Measurements from ENCODE around the gene FSD1L.

Gene FSD1L

DNA sequence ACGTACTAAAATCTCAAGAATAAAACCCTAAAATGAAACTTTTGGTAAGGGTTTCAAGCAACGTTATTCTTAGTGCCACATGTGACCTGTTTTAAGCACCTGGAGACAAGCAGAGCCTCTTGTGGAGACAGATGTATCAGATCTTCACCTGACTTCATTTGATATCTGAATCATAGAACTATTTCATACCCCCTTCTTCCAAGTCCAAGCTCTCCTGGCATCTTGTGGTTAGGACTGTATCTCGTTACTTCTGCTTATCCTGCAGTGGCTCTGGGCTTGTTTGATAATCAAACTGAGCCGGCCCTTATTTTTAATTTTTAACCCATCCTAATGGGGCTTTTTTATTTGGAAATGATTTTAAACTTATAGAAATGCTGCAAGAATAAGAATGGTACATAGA is 11.1 kb upstream of the FSD1L start:
- no peak for DNase-seq

DNA sequence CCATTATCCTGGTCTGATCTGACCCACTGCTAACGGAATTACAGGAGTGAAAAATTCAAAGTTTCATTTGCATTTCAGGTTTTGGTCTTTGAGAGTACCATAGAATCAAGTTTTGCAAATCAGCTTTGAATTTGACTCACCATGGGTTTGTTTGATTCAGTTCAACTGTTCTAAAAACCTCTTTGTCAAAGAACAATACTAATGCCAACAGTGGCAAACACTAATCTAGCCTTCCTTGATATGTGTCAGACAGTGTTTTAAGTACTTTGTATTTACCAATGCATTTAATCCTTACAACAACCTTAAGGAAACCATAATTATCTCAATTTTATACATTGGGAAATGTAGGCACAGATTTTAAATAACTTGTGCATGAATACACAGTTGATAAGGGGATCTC is 10.1 kb upstream of the FSD1L start:
- no peak for DNase-seq

DNA sequence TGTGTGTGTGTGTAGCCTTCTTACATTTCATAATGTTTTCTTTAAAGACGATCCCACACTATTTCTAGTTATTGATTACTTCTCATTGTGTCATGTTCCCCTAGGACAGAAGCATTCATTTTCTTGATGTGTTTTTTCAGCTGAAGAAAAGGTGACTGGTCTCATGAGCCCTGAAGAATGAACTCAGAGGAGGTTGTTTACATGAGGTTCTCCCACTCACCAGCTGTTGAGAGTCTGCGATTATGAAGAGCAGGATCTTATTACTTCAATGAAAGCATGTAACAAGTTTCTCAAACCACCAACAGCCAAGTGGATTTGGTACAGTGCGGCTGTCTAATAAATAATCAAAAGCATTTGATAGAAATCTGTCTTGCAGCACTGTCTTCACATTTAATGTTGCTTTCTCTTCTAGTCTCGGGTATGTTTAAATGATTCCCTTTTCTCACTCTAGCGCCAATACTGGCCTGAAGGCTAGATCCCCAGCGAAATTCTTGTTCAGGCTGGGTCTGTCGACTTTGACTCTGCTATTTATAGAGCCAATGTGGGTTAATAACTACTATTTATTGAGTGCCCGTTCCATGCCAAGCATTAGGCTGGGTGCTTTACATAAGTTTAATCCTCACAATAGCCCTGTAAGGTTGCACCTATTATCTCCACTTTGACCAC is 9.6 kb upstream of the FSD1L start:
- DNase-seq = peak; percentile 83

DNA sequence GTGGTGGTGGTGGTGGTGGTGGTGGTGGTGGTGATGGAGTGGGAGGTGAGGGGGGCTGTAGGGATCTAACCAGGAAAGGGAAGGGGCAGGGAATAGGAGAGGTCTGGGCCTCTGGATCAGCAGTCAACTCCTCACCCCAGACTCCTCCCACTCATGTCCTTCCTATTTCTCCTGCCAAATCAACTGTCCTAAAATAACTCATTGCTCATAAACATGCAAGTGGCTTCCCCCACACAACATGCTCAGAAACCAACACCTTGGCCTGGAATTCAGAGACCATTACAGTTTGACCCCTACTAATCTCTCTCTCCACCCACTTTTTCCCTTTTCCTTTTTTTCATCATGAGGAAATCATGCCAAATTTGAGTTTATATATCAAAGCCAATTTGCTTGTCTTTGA is 8.4 kb upstream of the FSD1L start:
- no peak for DNase-seq

DNA sequence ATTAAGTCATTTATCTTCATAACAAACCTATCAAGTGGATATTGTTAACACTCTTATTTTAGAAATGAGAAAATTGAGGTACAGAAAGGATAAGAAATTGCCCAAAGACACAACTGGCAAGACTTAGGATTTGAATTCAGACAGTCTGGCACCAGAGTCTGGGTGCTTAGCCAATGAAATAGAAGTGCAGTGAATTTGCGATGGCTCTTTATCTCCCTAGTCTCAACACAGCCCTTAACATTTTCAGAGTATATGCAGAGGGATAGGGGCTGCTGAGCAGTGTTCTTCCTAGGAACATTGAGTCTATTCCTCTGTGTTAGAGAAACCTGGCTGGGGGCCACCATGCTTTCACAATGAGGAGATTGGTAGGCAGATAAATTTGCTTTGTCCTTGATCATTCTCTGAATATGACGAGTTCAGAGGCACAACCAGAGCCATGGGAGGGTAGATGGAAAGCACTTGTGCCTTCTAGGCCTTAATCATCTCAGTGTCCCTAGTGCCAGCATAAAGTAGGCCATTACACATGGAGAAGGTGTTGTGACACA is 6.1 kb upstream of the FSD1L start:
- no peak for DNase-seq

- no peak for DNase-seq
These were observed 4.7 kb upstream of the FSD1L start for GRCh38 chr9:105443121-105443520.

- no peak for DNase-seq
These were observed 3.7 kb upstream of the FSD1L start for GRCh38 chr9:105444130-105444529.

DNA sequence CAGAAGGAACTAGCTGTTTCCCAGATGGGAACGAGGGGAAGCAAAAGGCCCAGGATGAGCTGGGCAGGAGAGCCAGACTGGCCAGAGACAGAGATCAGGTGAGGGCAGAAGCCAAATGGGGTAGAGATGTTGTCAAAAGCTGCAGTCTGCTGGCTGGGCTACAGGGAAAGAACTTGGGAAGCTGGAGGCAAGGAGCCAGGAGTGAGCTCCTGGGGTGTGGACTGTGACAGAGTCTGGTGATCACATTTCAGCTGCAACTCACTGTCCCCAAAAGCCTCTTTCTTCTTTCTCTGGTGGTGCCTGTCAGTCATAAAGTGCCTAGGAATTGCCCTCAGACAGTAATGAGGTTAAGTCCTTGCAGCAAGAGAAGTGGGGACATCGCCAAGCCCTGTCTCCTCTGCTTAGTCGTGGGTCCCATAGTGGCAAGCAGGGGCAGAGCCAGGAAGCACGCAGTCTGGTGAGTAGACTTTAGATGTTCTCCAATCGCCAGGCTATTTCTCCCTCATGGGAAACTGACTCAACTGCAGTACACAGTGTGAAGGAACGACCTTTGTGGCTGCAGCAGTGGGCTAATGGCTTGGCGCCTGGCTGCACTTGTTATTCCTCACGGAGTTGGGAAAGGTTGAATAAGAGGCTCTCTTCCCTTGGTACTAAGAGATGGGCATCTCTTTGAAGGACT is 2.5 kb upstream of the FSD1L start:
- DNase-seq = no peak

GRCh38 chr9:105447386-105447813 is 434 bp upstream of the FSD1L start:
- no peak for DNase-seq

- DNase-seq = no peak
These were observed 1.2 kb downstream of the FSD1L start for GRCh38 chr9:105449081-105449480.

DNA sequence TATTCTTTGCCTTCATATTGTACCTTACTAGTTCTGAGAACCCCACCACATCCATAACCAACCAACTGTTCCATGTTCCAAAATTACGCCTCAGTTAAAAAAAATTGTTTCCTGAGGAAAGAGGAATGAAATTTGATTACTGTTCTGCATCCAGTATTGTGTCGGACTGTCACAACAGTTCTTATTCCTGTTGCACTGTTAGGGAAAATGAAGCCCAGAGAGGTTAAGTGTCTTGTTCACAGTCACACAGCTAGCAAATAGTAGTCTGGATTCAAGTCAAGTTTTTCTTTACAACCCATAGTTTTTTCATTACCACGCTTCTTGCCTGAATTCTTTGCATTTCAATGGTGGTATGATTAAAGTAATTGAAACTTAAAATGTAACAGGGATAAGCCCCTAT is 4.4 kb downstream of the FSD1L start:
- no peak for DNase-seq

DNA sequence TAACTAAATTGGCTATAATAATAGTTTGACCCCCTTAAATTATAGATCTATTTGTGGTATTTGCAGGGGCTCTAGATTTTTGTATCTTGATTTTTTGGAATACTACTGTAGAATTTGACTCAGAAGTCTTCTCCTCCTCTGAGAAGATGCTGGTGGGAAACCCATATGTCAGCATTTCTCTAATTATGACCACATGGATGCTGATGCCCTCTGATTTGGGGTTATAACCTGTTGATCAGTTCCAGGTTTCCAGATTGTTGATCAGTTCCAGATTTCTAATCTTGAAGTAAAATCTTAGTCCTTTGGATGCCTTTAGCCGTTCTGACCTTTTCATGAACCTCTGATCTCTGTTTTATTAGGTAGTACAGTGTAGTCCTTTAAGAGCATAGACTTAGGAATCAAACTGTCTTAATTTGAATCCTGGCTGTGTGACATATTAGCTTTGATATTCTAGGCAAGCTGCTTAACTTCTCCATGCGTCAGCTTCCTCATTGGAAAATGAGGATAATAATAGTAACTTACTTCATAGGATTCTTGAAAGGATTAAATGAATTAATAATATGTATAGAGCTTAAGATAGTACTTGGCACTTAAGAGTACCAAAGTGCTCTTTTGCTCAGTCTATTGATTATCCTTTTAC is 8.1 kb downstream of the FSD1L start:
- no peak for DNase-seq

DNA sequence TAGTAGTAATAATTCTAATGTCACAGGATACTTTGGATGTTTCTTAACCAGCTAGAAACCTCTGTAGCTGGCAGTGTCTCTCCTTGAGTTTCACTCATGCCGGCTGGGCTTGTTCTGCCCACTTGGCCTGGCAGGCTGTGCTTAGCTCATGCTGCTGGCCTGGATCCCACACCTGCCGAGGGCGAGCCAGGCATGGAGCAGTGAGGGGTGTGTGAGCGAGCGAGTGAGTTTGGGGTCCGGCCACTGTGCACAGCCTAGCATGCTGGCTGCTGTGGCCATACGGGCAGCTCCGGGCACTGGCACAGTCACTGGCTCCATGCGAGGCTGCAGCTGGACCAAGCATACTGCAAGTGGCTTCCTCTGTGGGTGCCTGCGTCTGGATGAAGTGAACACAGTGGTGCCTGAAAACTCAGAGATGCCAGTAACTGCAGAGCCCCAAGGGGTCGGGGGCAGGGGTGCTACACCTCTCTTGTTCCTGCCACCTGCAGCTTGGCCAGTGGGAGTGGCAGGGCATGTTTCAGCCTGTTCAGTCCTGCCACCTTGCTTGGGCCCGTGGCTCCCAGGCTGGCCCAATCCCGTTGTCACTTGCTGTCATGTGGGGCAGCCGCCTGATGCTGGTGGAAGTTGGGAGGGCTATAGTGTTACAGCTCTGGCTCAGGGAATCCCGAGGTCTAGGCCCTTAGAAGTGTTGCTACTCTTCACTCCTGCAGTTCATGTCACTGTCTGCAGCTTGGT is 9.9 kb downstream of the FSD1L start:
- no peak for DNase-seq

- DNase-seq = no peak
These were observed 10.6 kb downstream of the FSD1L start for GRCh38 chr9:105458404-105458803.

- no peak for DNase-seq
These were observed 11.5 kb downstream of the FSD1L start for GRCh38 chr9:105459336-105459735.

DNA sequence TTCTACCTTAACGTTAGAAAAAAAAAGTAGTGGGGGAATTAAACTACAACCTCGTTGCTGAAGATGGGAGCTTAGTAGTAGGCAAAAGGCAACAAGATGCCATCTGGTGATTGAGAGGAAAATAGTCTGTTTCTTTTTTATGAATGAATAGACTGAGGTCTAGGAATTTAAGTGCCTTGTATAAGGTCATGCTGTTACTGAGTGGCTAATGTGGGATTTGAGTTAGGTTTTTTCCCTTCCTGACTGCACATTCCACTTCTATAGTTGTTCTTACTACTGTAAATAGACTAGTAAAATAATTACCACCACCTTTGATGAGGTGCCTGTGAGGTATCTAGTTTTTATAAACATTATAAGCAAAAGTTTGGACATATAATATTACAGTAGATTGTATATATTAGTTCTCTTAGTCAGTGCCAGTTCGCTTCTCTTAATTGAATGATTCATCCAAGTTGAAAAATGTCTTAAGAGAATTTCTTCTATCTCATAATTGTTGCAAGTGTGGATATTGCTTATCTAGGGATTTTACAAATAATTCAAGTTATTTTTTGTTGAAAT is 19.1 kb downstream of the FSD1L start:
- DNase-seq = no peak

DNA sequence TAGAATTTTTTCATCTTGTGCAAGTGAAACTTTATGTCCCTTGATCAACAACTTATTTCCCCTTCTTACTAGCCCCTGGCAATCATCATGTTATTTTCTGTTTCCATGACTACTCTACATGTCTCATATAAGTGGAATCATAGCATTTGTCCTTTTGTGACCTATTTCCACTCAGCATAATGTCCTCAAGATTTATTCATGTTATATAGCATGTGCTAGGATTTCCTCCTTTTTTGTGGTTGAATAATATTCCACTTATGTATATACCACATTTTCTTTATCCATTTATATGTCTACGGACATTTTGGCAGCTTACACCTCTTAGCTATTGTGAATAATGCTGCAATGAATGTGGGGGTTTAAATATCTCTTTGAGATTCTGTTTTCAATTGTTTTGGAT is 21.0 kb downstream of the FSD1L start:
- no peak for DNase-seq

DNA sequence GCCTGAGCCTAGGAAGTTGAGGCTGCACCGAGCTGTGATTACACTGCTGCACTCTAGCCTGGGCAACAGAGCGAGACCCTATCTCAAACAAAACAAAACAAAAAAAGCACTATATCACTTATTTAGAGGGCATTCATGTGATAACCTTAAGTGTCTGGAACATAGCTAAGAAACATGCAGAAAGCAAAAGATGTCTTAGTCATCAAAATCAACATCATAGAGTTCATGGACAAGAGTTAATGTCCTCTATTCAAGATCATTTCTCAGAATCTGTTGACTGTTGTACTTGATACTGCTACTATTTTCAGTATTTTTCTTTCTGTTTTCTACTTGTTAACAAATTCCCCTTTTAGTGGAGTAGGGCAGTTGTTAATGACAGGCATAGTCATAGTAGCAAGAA is 25.4 kb downstream of the FSD1L start:
- DNase-seq = no peak

DNA sequence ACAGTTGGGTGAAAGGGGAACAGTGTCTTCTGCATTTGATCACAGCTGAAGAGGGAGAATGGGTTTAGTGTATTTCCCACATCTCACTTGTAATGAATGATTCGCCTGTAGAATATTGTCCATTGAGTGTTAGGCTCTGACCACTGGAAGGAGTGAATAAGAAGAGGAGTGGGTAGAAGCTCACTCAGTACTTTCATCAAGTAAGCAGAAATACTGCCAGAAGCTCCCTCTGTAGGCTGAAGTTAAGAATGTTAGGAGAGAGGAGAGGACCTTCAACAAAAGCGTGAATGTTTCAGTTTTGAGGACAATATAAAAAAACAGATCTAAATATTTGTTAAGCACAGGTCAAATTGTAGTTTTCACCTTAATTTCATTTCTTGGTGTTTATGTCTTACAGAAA is 27.5 kb downstream of the FSD1L start:
- no peak for DNase-seq

GRCh38 chr9:105479846-105480245 is 32.0 kb downstream of the FSD1L start:
- no peak for DNase-seq

- no peak for DNase-seq
These were observed 35.8 kb downstream of the FSD1L start for GRCh38 chr9:105483618-105484017.

DNA sequence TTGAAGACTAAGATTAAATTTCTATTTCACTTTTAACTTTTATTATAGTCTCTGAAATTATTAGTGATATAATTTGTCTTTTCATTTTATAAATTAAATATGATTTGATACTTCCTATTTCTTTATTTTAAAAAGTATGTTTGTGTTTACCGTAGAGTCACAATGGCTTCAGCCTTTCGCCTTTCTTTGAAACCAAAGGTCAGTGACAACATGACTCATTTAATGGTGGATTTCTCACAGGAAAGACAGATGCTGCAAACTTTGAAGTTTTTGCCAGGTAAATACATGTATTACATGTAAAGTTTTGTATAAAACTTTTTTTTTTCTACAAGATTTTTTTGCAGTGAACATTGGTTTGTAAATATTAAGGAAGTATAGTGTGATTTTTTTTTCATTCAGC is 36.4 kb downstream of the FSD1L start:
- DNase-seq = no peak

DNA sequence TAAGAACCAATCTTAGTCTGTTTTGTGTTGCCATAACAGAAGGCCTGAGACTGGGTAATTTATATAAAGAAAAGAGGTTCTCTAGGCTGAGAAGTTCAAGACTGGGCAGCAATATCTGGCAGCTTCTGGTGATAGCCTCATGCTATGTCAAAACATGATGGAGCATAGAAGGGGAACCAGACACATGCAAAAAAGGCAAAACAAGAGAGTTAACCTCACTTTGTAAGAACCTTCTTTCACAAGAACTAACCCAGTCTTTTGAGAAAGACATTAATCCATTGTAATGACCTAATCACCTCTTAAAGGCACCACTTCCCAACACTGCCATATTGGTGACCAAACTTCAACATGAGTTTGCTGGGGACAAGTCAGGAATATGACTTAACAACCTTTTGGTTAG is 37.3 kb downstream of the FSD1L start:
- DNase-seq = no peak

All from DMS 273 treated with DMSO at 0.1 percent for 48 hours (cell line).